Neural progenitor cell (in vitro differentiated cells): ENCODE data around the gene CTIF. TPM values are rescaled to one million over a fixed set of nuclear protein-coding genes. Genes with fewer than 3 reads are reported as not detected.
"Not testable (repeated sequence)": the region's sequence is repeated elsewhere in the genome, so short reads cannot be mapped to it uniquely, and the experiment has no call there.

Experiments
- DNase-seq: peaks from one replicate; pipeline ENCODE4 v3.0.0-alpha.2; 2016; ENCODE audit warnings: low spot score
- H2AFZ ChIP-seq: fragments of 200-600 bp; sonication (generic); replicated peaks from 2 replicates; pipeline ENCODE4 v1.6.1; 2016; ENCODE audit warnings: antibody characterized with exemption
- H3F3A ChIP-seq: fragments of 200-600 bp; sonication (generic); 2 replicates; pipeline ENCODE4 v1.6.1; 2016; ENCODE audit warnings: antibody characterized with exemption, low read depth
- H3K27ac ChIP-seq: fragments of 200-600 bp; sonication (generic); 2 replicates; pipeline ENCODE4 v1.5.1; 2016; ENCODE audit warnings: mild to moderate bottlenecking
- H3K27me3 ChIP-seq: fragments of 200-600 bp; sonication (generic); 2 replicates; pipeline ENCODE4 v1.6.1; 2016; ENCODE audit warnings: mild to moderate bottlenecking, moderate library complexity
- H3K36me3 ChIP-seq: fragments of 200-600 bp; sonication (generic); 2 replicates; pipeline ENCODE4 v1.5.1; 2016
- H3K4me1 ChIP-seq: fragments of 200-600 bp; sonication (generic); 2 replicates; pipeline ENCODE4 v1.6.1; 2016; ENCODE audit warnings: mixed run types
- H3K4me2 ChIP-seq: fragments of 200-600 bp; sonication (generic); 2 replicates; pipeline ENCODE4 v1.6.1; 2016
- H3K4me3 ChIP-seq: fragments of 200-600 bp; sonication (generic); 2 replicates; pipeline ENCODE4 v1.5.1; 2016
- H3K79me2 ChIP-seq: fragments of 200-600 bp; sonication (generic); 2 replicates; pipeline ENCODE4 v1.6.1; 2016; ENCODE audit warnings: low read depth
- H3K9ac ChIP-seq: fragments of 200-600 bp; sonication (generic); 2 replicates; pipeline ENCODE4 v1.6.1; 2016
- H3K9me3 ChIP-seq: fragments of 200-600 bp; sonication (generic); 2 replicates; pipeline ENCODE4 v1.5.1; 2016; ENCODE audit warnings: low read depth
- H4K20me1 ChIP-seq: fragments of 200-600 bp; sonication (generic); 2 replicates; pipeline ENCODE4 v1.6.1; 2016; ENCODE audit warnings: low read depth
- H3K27ac Mint-ChIP-seq: 3 replicates; pipeline ENCODE4 v1.8.0; 2021; ENCODE audit warnings: mixed read lengths
- H3K27me3 Mint-ChIP-seq: 2 replicates; pipeline ENCODE4 v1.8.0; 2022; ENCODE audit warnings: low read depth, mild to moderate bottlenecking, inconsistent platforms, moderate library complexity, mixed read lengths; ENCODE audit not compliant: insufficient read depth
- H3K36me3 Mint-ChIP-seq: 3 replicates; pipeline ENCODE4 v1.8.0; 2021; ENCODE audit warnings: mixed read lengths
- H3K4me1 Mint-ChIP-seq: 3 replicates; pipeline ENCODE4 v1.8.0; 2021; ENCODE audit warnings: mixed read lengths
- H3K4me3 Mint-ChIP-seq: 3 replicates; pipeline ENCODE4 v1.8.0; 2021; ENCODE audit warnings: mild to moderate bottlenecking, moderate library complexity, mixed read lengths
- H3K9me3 Mint-ChIP-seq: 3 replicates; pipeline ENCODE4 v1.8.0; 2020; ENCODE audit warnings: mixed read lengths
- EZH2 ChIP-seq: fragments of 200-600 bp; sonication (generic); IDR thresholded peaks from 2 replicates; pipeline ENCODE4 v1.6.1; 2017; ENCODE audit warnings: antibody characterized with exemption, mild to moderate bottlenecking, moderate library complexity
- EZH2phosphoT487 ChIP-seq: fragments of 200-600 bp; sonication (generic); IDR thresholded peaks from 2 replicates; pipeline ENCODE4 v1.6.1; 2017; ENCODE audit warnings: antibody characterized with exemption
- total RNA-seq: library from RNA; depleted of rRNA; stranded (reverse); fragments of >200 nt; gene quantifications from 2 replicates; pipeline ENCODE4 v1.2.3, GENCODE V29; 2015; ENCODE audit warnings: low replicate concordance
- TF ChIP-seq, protein P1 (sequence below): fragments of 200-600 bp; sonication (generic); IDR thresholded peaks from 2 replicates; pipeline ENCODE4 v1.5.1; 2017; ENCODE audit warnings: antibody characterized with exemption, mild to moderate bottlenecking

Gene CTIF
- total RNA-seq, 1 donor from 2014 or later = 17.6 TPM

DNA sequence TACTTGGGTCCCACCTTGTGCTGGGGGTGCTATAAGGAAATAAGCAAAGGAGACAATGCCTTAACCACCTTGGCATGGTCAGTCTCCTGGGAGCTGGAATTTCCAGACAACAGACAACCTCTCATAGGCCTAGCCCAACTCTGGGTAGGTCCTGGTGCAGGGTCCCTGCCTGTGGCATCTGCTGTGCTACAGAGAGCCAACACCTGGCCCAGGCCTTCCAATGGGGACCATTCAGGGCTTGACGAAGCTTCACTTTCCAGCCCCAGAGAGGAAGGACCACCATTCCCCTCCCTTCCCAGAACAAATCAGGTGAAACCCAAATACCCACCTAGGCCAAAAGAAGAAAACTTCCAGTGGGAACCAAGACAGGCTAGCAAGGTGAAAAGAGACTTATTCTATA, 329.1 kb downstream of the CTIF start:
- Histone ChIP-seq H2AFZ (no peak overlapping the region), H3K4me1 (no peaks in the 10 kb centered on the region), H3K4me2 (no peak overlapping the region), H4K20me1 (no peaks in the 10 kb centered on the region), H3F3A (no peaks in the 10 kb centered on the region), H3K9me3 (no peaks in the 10 kb centered on the region), H3K9ac (no peak overlapping the region), H3K4me3 (no peak overlapping the region), H3K27ac (no peak overlapping the region), H3K36me3 (no peaks in the 10 kb centered on the region), H3K27me3 (no peaks in the 10 kb centered on the region), H3K79me2 (no peaks in the 10 kb centered on the region)
- TF ChIP-seq, protein P1, sequence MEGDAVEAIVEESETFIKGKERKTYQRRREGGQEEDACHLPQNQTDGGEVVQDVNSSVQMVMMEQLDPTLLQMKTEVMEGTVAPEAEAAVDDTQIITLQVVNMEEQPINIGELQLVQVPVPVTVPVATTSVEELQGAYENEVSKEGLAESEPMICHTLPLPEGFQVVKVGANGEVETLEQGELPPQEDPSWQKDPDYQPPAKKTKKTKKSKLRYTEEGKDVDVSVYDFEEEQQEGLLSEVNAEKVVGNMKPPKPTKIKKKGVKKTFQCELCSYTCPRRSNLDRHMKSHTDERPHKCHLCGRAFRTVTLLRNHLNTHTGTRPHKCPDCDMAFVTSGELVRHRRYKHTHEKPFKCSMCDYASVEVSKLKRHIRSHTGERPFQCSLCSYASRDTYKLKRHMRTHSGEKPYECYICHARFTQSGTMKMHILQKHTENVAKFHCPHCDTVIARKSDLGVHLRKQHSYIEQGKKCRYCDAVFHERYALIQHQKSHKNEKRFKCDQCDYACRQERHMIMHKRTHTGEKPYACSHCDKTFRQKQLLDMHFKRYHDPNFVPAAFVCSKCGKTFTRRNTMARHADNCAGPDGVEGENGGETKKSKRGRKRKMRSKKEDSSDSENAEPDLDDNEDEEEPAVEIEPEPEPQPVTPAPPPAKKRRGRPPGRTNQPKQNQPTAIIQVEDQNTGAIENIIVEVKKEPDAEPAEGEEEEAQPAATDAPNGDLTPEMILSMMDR = no peak
- TF ChIP-seq EZH2 (no peak), EZH2phosphoT487 (no peak)
- peaks cover 8% of the 10 kb centered on the region for H3K36me3 Mint-ChIP-seq
- H3K4me1 Mint-ChIP-seq = peaks cover 26% of the 10 kb centered on the region
- no peak overlapping the region for H3K27ac Mint-ChIP-seq
- H3K9me3 Mint-ChIP-seq = no peaks in the 10 kb centered on the region
- H3K27me3 Mint-ChIP-seq = peaks cover 10% of the 10 kb centered on the region
- no peak for DNase-seq
- H3K4me3 Mint-ChIP-seq = no peak overlapping the region

DNA sequence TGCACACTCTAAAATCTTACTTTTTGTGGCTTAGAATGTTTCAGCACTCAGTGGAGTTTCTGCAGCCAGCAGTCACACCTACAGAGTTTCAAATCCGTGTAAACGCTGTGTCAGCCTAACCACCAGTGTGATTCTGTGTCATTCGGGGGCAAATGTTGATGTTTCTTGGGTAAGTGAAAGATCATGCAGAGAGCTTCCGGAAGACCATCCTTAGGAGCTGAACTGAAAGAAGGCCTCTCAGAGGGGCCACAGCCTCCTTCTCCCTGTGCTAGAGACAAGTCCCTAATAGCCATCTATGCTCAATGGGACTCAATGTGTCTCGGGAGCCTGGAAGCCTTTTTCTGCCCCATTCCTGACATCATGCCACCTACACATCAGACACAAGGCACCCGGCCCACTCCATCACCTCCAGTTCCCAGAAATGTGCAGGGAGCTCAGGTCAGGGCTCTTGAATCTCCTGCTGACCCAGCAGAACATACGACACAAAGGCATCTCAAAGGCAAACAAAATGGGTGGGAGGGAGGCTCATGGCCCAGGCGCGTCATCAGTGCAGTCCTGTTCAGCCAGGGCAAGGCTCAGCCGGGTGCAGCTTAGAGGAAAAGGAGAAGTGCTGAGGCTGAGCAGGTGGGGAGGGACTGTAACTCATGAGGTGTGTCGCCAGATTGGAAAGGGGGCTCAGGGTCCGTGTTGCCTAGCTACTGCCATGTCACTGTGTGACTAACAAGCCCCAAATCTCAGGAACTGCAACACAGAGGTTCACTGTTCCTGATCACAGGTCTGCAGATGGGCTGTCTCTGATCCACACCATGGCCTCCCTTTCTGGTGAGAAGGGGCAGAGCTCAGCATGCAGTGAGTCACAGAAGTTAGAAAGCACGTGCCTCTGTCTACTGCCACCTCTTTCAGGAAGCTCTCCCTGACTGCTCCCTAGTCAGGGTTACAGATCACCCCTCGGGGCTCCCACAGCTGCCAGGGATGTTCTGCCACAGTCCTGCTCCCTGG, 329.9 kb downstream of the CTIF start:
- Mint-ChIP-seq H3K27ac (peak overlapping the region; percentile 80), H3K27me3 (peaks cover 4% of the 10 kb centered on the region), H3K9me3 (no peaks in the 10 kb centered on the region), H3K4me3 (no peak overlapping the region), H3K36me3 (peaks cover 6% of the 10 kb centered on the region), H3K4me1 (peaks cover 28% of the 10 kb centered on the region)
- no peaks in the 10 kb centered on the region for H3K79me2 ChIP-seq
- H2AFZ ChIP-seq = no peak overlapping the region
- TF ChIP-seq EZH2phosphoT487 (no peak), EZH2 (no peak)
- TF ChIP-seq, protein P1 = no peak
- H3K4me3 ChIP-seq = no peak overlapping the region
- no peaks in the 10 kb centered on the region for H3K4me1 ChIP-seq
- H3K9ac ChIP-seq = no peak overlapping the region
- H3K4me2 ChIP-seq = no peak overlapping the region
- no peak overlapping the region for H3K27ac ChIP-seq
- H4K20me1 ChIP-seq = no peaks in the 10 kb centered on the region
- no peaks in the 10 kb centered on the region for H3K36me3 ChIP-seq
- DNase-seq = no peak
- no peaks in the 10 kb centered on the region for H3F3A ChIP-seq
- no peaks in the 10 kb centered on the region for H3K27me3 ChIP-seq
- no peaks in the 10 kb centered on the region for H3K9me3 ChIP-seq

DNA sequence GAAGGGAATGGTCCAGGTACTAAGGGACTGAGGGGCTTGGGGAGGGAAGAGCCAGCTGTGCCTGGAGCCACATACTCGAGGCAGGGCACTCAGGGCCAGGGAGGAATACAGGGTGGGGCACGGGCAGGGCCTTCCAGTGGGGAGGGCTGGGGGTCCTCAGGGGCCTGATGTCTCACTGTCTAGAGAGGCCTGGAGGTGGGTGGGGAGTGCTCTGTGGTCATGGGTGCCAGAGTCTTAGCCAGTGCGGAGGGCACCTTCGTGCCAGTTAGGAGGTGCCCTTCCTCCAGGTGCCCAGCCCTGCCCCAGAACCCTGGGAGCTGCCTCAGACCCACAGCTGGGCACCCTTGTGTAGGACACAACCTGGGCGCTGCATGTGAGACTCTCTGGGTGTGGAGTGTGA, 330.8 kb downstream of the CTIF start:
- no peaks in the 10 kb centered on the region for H3K36me3 ChIP-seq
- no peak overlapping the region for H2AFZ ChIP-seq
- H3K27ac ChIP-seq = no peak overlapping the region
- Mint-ChIP-seq H3K4me3 (no peak overlapping the region), H3K36me3 (peaks cover 4% of the 10 kb centered on the region), H3K27me3 (peaks cover 2% of the 10 kb centered on the region), H3K4me1 (peaks cover 28% of the 10 kb centered on the region), H3K27ac (no peak overlapping the region), H3K9me3 (no peaks in the 10 kb centered on the region)
- H3K9ac ChIP-seq = no peak overlapping the region
- H3K27me3 ChIP-seq = no peaks in the 10 kb centered on the region
- TF ChIP-seq, protein P1 = no peak
- no peak for TF ChIP-seq EZH2
- no peak overlapping the region for H3K4me3 ChIP-seq
- H3K9me3 ChIP-seq = no peaks in the 10 kb centered on the region
- H3K4me1 ChIP-seq = no peaks in the 10 kb centered on the region
- no peak overlapping the region for H3K4me2 ChIP-seq
- H4K20me1 ChIP-seq = no peaks in the 10 kb centered on the region
- DNase-seq = no peak
- no peaks in the 10 kb centered on the region for H3F3A ChIP-seq
- no peaks in the 10 kb centered on the region for H3K79me2 ChIP-seq

DNA sequence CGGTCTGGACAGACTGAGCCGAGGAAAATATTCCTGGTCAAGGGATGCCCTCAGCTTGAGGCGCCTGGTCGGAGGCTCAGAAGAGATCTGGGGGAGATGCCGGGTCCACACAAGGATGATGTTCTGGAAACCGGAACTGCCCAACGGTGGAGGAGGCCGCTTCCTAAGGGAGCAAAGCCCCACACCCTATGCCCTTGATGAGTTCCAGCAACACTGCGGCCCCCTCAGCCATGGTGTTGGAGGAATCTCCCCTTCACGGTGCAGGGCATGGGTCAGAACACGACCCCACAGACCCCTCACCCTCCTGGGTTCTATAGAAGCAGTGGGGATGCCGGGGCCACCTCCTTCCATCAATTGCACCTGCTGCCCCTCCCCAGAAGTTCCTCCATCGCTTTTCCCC, 332.1 kb downstream of the CTIF start:
- H4K20me1 ChIP-seq, H3K9ac ChIP-seq, H3K27ac ChIP-seq, H3K36me3 Mint-ChIP-seq, H3K4me1 ChIP-seq, H3K4me2 ChIP-seq, H3K79me2 ChIP-seq, H3K27ac Mint-ChIP-seq, H3F3A ChIP-seq, H3K36me3 ChIP-seq, H3K4me3 ChIP-seq, H3K9me3 ChIP-seq, H3K27me3 Mint-ChIP-seq, H2AFZ ChIP-seq, H3K9me3 Mint-ChIP-seq, H3K27me3 ChIP-seq, DNase-seq, H3K4me3 Mint-ChIP-seq: not testable (repeated sequence)
- H3K4me1 Mint-ChIP-seq = peaks cover 28% of the 10 kb centered on the region
